GM21360 (cell line): ENCODE measurements around the gene WDR4.
A peak's percentile ranks its signal among the peaks of the same experiment; 100 is the strongest.
"Not testable (repeated sequence)": the region's sequence is repeated elsewhere in the genome, so short reads cannot be mapped to it uniquely, and the experiment has no call there.

Source experiments
- ATAC-seq: cut with Tn5 transposase; IDR thresholded peaks from one replicate; pipeline ENCODE4 v1.9.1; 2021; ENCODE audit warnings: mild to moderate bottlenecking, moderate library complexity; ENCODE audit not compliant: unreplicated experiment

The WDR4 gene

GRCh38 chr21:42878993-42879787 is at the start of gene WDR4:
TSS of gene WDR4 (minus strand) at chr21:42879539. CDS start at chr21:42879495, 44 bp downstream.
- peak; percentile 84 for ATAC-seq

- ATAC-seq = not testable (repeated sequence)
Measured at GRCh38 chr21:42927474-42928200, 48.3 kb upstream of the WDR4 start.

GRCh38 chr21:42925114-42925926 is 46.0 kb upstream of the WDR4 start, which contains the start of gene ERVH48-1:
TSS of gene ERVH48-1 (minus strand) at chr21:42925630. CDS start at chr21:42919006, 6,624 bp downstream.
- no peak for ATAC-seq

GRCh38 chr21:42924433-42924751 is 45.1 kb upstream of the WDR4 start:
- no peak for ATAC-seq

- ATAC-seq = no peak
Measured at GRCh38 chr21:42923553-42924432, 44.5 kb upstream of the WDR4 start.

- no peak for ATAC-seq
Measured at GRCh38 chr21:42922918-42923317, 43.6 kb upstream of the WDR4 start.

GRCh38 chr21:42921927-42922326 is 42.6 kb upstream of the WDR4 start:
- no peak for ATAC-seq

- no peak for ATAC-seq
Measured at GRCh38 chr21:42918291-42918690, 39.0 kb upstream of the WDR4 start.

GRCh38 chr21:42913476-42913875 is 34.1 kb upstream of the WDR4 start:
- ATAC-seq = no peak

- ATAC-seq = not testable (repeated sequence)
Measured at GRCh38 chr21:42911920-42912319, 32.6 kb upstream of the WDR4 start.

GRCh38 chr21:42908484-42908883 is 29.1 kb upstream of the WDR4 start:
- not testable (repeated sequence) for ATAC-seq

- no peak for ATAC-seq
Measured at GRCh38 chr21:42906233-42906632, 26.9 kb upstream of the WDR4 start.

GRCh38 chr21:42905195-42905594 is 25.9 kb upstream of the WDR4 start:
- ATAC-seq = no peak

GRCh38 chr21:42903817-42904216 is 24.5 kb upstream of the WDR4 start:
- no peak for ATAC-seq

- no peak for ATAC-seq
Measured at GRCh38 chr21:42900446-42900845, 21.1 kb upstream of the WDR4 start.

GRCh38 chr21:42892931-42893755 is 13.8 kb upstream of the WDR4 start, which contains the start of gene NDUFV3:
TSS of gene NDUFV3 (plus strand) at chr21:42893309. CDS start at chr21:42893334, 25 bp downstream.
- peak; percentile 85 for ATAC-seq

- no peak for ATAC-seq
Measured at GRCh38 chr21:42892582-42892930, 13.2 kb upstream of the WDR4 start.

GRCh38 chr21:42887326-42887725 is 8.0 kb upstream of the WDR4 start:
- no peak for ATAC-seq

GRCh38 chr21:42883921-42884320 is 4.6 kb upstream of the WDR4 start:
- ATAC-seq = no peak
